ENCODE data around the gene HOXC6. TPM values are rescaled to one million over a fixed set of nuclear protein-coding genes. Genes with fewer than 3 reads are reported as not detected.

Gene HOXC6
- polyA plus RNA-seq, 5 donors: 1.2 to 5.7 (median 2.4) TPM

Other genes starting within 250 kb of the HOXC6 start
- gene HOXC13, start 89.6 kb upstream of the HOXC6 start, polyA plus RNA-seq (ENCODE audit: insufficient read depth in 1 of 5, insufficient read length in 5 of 5, low replicate concordance in 1 of 5): not detected
- not detected for gene HOXC12, start 73.5 kb upstream of the HOXC6 start, polyA plus RNA-seq (ENCODE audit: insufficient read depth in 1 of 5, insufficient read length in 5 of 5, low replicate concordance in 1 of 5)
- gene HOXC11, start 55.3 kb upstream of the HOXC6 start, polyA plus RNA-seq (ENCODE audit: insufficient read depth in 1 of 5, insufficient read length in 5 of 5, low replicate concordance in 1 of 5): under 1 TPM in 1 of 5 donors, not detected in 4; 0.40 TPM
- under 1 TPM in 1 of 5 donors, not detected in 4; 0.13 TPM for gene HOTAIR, start 53.5 kb upstream of the HOXC6 start, polyA plus RNA-seq (ENCODE audit: insufficient read depth in 1 of 5, insufficient read length in 5 of 5, low replicate concordance in 1 of 5)
- gene HOXC10, start 43.3 kb upstream of the HOXC6 start, polyA plus RNA-seq (ENCODE audit: insufficient read depth in 1 of 5, insufficient read length in 5 of 5, low replicate concordance in 1 of 5): 1 to 10 TPM in 2 of 5 donors, not detected in 3; 1.2 to 2.6 TPM
- 1 to 10 TPM in 2 of 5 donors, under 1 TPM in 3; 0.20 to 2.1 (median 0.34) TPM for gene HOXC9, start 28.3 kb upstream of the HOXC6 start, polyA plus RNA-seq (ENCODE audit: insufficient read depth in 1 of 5, insufficient read length in 5 of 5, low replicate concordance in 1 of 5)
- gene HOXC8, start 19.5 kb upstream of the HOXC6 start, polyA plus RNA-seq (ENCODE audit: insufficient read depth in 1 of 5, insufficient read length in 5 of 5, low replicate concordance in 1 of 5): under 1 TPM; 0.09 to 0.70 (median 0.12) TPM
- gene HOXC5, start 4.6 kb downstream of the HOXC6 start, polyA plus RNA-seq (ENCODE audit: insufficient read depth in 1 of 5, insufficient read length in 5 of 5, low replicate concordance in 1 of 5): under 1 TPM in 4 of 5 donors, not detected in 1; 0.16 to 0.40 (median 0.22) TPM
- 1 to 10 TPM; 3.1 to 5.6 (median 3.4) TPM for gene HOXC4, start 25.4 kb downstream of the HOXC6 start, polyA plus RNA-seq (ENCODE audit: insufficient read depth in 1 of 5, insufficient read length in 5 of 5, low replicate concordance in 1 of 5)
- 10 to 100 TPM; 29.1 to 32.4 (median 30.8) TPM for gene SMUG1, start 160.5 kb downstream of the HOXC6 start, polyA plus RNA-seq (ENCODE audit: insufficient read depth in 1 of 5, insufficient read length in 5 of 5, low replicate concordance in 1 of 5)

All from right lung (tissue), 5 donors.